Measurements from ENCODE around the gene SLC6A6.

SLC6A6 gene

DNA sequence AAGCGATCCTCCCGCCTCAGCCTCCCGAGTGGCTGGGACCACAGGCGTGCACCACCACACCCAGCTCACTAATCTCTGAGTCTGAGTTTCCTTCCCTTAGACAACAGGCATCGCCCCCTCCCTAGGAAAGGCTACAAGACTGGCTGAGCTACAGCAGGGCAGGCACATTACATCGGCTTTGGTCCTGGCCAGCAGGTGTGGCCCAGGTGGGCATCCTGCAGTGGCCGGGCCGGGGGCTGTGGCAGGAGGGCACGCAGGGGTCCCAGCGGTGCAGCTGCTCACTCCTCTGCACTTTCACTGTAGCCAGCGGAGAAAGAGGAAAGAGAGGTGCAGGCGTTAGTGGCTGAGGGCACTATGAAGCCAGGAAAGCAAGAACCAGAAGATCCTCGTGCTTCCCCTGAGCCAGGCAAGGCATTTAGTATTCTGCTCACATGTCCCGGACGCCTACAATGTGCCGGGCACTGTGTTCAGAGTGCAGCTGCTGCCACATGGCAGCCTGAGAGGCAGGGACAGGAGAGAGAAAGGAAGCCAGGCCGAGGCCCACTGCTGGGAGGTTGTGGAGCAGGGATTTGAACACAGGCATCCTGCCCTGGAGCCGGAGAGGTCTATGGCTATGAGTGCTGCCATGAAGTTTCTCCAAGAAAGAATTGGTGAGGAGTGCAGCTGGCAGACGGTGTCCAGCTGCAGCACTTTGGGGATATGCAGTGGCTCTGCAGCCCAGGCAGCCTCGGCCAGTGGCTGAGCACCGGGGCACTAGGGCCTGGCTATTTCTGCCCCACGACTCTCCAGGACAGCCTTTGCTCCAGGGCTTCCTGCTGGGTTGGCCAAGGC, 115.4 kb downstream of the SLC6A6 start:
- TF ChIP-seq POLR2AphosphoS5 (IDR thresholded peaks at IDR 0.05; ENCODE audit: low read depth, low read length) (no peak), POLR2A (IDR thresholded peaks at IDR 0.05; ENCODE audit: low read depth, low read length) (no peak), SPI1 (IDR thresholded peaks at IDR 0.05; ENCODE audit: low read depth, low read length) (no peak), POU2F2 (IDR thresholded peaks at IDR 0.05; ENCODE audit: low read depth, low read length) (no peak), PAX5 (IDR thresholded peaks at IDR 0.05; ENCODE audit: insufficient read depth, low read length, severe bottlenecking) (no peak), TAF1 (IDR thresholded peaks at IDR 0.05; ENCODE audit: low read depth, low read length) (no peak)
- no peak for DNase-seq (ENCODE audit: insufficient read length, low spot score)
- FAIRE-seq, result no peak

DNA sequence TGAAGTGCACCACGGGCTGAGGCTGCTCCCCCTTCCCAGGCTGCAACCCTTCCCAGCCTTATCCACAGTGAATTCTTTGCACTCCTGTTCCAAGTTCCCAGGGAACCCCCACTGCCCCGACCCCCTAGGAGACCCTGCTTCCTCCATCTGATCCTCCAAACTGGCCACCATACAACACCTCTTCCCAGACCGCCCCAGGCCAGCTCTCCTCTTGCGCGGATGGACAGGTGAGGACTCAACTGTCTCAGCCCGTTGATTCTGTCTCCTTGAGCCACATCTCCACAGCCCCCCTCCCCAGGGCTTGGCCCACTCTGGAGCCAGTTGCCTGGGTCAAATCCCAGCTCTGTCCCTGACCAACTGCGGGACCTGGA, 116.0 kb downstream of the SLC6A6 start:
- no peak for DNase-seq (ENCODE audit: insufficient read length, low spot score)
- TF ChIP-seq PAX5 (IDR thresholded peaks at IDR 0.05; ENCODE audit: insufficient read depth, low read length, severe bottlenecking), result no peak
- no peak for FAIRE-seq

DNA sequence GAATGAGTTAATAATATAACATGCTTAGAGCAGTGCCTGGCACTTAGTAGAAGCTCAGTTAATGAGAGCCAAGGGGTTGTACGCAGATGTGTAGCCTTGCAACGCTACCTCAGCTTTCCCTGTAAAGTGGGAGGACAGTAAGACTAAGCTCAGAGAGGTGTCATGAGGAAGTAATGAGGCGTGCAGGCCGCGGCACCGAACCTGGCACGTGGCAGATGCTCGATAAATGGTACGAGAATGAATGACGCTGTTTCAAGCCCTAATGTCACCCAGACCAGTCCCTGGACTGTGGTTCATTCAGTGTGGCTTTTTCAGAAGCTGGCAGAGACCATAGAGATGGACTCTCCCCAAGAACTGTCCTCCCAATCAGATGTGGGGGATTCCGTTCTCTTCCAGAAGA, 116.5 kb downstream of the SLC6A6 start:
- FAIRE-seq (no peak), DNase-seq (ENCODE audit: insufficient read length, low spot score) (no peak)
- TF ChIP-seq POLR2AphosphoS5 (IDR thresholded peaks at IDR 0.05; ENCODE audit: low read depth, low read length) (no peak), POLR2A (IDR thresholded peaks at IDR 0.05; ENCODE audit: low read depth, low read length) (no peak), POU2F2 (IDR thresholded peaks at IDR 0.05; ENCODE audit: low read depth, low read length) (no peak), PAX5 (IDR thresholded peaks at IDR 0.05; ENCODE audit: insufficient read depth, low read length, severe bottlenecking) (no peak), TAF1 (IDR thresholded peaks at IDR 0.05; ENCODE audit: low read depth, low read length) (no peak), SPI1 (IDR thresholded peaks at IDR 0.05; ENCODE audit: low read depth, low read length) (no peak)

DNA sequence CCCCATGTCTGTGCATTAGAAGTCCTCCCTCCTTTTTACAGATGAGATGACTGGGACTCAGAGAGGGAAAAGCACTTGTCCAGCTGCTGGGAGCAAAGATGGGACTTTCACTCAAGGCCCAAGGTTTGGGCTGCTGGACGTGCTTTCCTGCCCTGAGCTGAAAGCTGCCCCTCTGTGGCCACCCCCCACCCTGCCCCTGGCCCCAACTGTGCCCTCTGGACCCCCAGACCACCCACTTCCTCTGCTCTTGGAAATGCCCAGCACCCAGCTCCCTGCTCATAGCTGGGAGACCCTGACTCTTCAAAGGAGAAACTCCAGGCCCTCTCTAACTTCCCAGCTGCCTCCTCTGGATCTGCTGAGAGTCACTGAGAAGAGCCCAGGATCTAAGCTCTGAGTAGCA, 117.0 kb downstream of the SLC6A6 start:
- no peak for TF ChIP-seq SPI1 (IDR thresholded peaks at IDR 0.05; ENCODE audit: low read depth, low read length)
- no peak for TF ChIP-seq POLR2A (IDR thresholded peaks at IDR 0.05; ENCODE audit: low read depth, low read length)
- TF ChIP-seq TAF1 (IDR thresholded peaks at IDR 0.05; ENCODE audit: low read depth, low read length), result no peak
- TF ChIP-seq PAX5 (IDR thresholded peaks at IDR 0.05; ENCODE audit: insufficient read depth, low read length, severe bottlenecking), result no peak
- TF ChIP-seq POLR2AphosphoS5 (IDR thresholded peaks at IDR 0.05; ENCODE audit: low read depth, low read length), result no peak
- TF ChIP-seq POU2F2 (IDR thresholded peaks at IDR 0.05; ENCODE audit: low read depth, low read length), result no peak
- no peak for FAIRE-seq

DNA sequence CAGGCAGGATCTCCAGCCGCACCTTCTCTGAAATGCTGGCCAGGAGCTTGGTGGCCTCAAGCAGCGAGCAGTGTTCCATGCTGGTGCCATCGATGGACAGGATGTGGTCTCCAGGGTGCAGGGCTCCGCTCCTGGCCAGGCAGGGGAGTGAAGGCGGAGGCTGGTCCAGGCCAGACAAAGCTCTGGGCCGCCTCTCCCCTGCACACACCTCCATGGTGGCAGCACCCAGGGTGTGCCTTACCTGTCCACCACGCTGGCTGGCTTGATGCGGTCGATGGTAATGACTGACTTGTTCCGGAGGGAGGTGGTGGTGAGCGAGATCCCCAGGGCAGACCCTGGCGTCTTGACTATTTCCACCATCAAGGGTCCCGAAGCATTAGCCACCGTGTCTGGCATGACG, 117.7 kb downstream of the SLC6A6 start:
- DNase-seq (ENCODE audit: insufficient read length, low spot score) (no peak), FAIRE-seq (no peak)
- no peak for TF ChIP-seq POLR2AphosphoS5 (IDR thresholded peaks at IDR 0.05; ENCODE audit: low read depth, low read length)
- no peak for TF ChIP-seq SPI1 (IDR thresholded peaks at IDR 0.05; ENCODE audit: low read depth, low read length)
- no peak for TF ChIP-seq POU2F2 (IDR thresholded peaks at IDR 0.05; ENCODE audit: low read depth, low read length)
- no peak for TF ChIP-seq PAX5 (IDR thresholded peaks at IDR 0.05; ENCODE audit: insufficient read depth, low read length, severe bottlenecking)
- no peak for TF ChIP-seq TAF1 (IDR thresholded peaks at IDR 0.05; ENCODE audit: low read depth, low read length)
- TF ChIP-seq POLR2A (IDR thresholded peaks at IDR 0.05; ENCODE audit: low read depth, low read length), result no peak

More for the DNA sequence above, 117.0 kb downstream of the SLC6A6 start:
- DNase-seq (ENCODE audit: insufficient read length, low spot score), result no peak

DNA sequence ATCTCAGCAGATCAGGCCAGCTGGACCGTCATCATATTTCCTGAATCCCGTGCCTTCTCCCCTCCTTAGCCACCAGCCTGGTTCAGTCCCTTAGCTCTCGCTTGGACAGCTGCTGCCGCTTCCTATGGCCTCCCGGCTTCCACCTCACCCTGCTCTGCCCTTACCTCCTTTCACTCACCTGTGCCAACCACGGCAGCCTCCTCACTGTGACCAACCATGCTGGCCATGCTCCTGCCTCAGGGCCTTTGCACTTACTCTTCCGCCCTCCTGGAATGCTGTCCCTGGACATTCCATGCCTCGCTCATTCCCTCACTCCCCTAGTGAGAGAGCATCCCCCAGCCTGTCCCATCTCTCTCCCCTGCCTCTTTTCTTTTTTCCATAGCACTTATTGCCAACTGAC, 118.6 kb downstream of the SLC6A6 start:
- TF ChIP-seq POLR2AphosphoS5 (IDR thresholded peaks at IDR 0.05; ENCODE audit: low read depth, low read length) (no peak), POU2F2 (IDR thresholded peaks at IDR 0.05; ENCODE audit: low read depth, low read length) (no peak), POLR2A (IDR thresholded peaks at IDR 0.05; ENCODE audit: low read depth, low read length) (no peak), SPI1 (IDR thresholded peaks at IDR 0.05; ENCODE audit: low read depth, low read length) (no peak), PAX5 (IDR thresholded peaks at IDR 0.05; ENCODE audit: insufficient read depth, low read length, severe bottlenecking) (no peak), TAF1 (IDR thresholded peaks at IDR 0.05; ENCODE audit: low read depth, low read length) (no peak)
- FAIRE-seq (no peak), DNase-seq (ENCODE audit: insufficient read length, low spot score) (no peak)

DNA sequence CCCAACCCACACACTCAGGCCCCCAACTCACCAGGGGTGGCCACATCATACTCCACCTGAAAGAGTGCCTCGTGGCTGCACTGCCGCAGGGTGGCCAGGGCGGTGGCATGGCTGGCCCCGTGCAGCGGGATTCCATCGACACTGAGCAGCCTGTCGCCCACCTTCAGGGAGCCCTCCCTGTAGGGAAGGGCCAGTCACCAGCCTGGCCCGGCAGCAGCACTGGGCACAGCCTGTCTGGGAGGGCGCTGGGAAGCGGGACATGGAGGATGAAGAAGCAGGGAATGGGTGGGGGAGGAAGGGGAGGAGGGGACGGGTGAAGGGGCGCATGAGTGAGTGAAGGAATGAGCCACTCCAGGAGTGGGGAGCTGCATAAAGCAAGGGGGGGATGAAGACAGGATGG, 119.2 kb downstream of the SLC6A6 start:
- TF ChIP-seq POU2F2 (IDR thresholded peaks at IDR 0.05; ENCODE audit: low read depth, low read length) (no peak), POLR2AphosphoS5 (IDR thresholded peaks at IDR 0.05; ENCODE audit: low read depth, low read length) (no peak), POLR2A (IDR thresholded peaks at IDR 0.05; ENCODE audit: low read depth, low read length) (no peak)
- FAIRE-seq (no peak), DNase-seq (ENCODE audit: insufficient read length, low spot score) (no peak)

DNA sequence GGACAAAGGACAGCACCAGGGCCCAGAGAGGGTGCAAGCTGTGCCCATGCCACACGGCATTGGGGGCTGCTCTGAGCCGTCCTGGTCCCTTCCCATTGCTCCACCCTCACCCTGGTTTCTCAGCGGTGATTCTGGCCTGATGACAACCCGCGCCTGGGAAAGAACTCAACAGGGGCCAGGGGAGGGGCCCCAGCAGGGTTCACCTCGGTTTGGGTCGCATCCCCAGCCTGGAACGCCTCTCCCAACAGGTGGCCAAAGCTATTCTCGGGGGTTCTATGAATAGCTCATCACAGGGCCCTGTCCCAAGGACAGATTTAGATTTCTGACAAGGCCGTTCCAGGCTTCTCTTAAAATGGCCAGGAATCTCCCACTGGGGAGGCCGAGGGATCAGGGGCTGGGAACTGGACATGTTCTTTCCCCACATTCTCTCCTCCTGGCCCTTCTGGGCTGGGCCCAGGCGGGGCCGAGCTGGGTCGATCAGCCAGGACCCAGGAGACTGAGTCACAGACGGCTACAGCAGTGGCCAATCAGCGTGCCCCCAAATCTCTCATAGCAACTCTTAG, 119.8 kb downstream of the SLC6A6 start:
- DNase-seq (ENCODE audit: insufficient read length, low spot score), result no peak
- TF ChIP-seq POLR2AphosphoS5 (IDR thresholded peaks at IDR 0.05; ENCODE audit: low read depth, low read length) (no peak), TAF1 (IDR thresholded peaks at IDR 0.05; ENCODE audit: low read depth, low read length) (no peak), SPI1 (IDR thresholded peaks at IDR 0.05; ENCODE audit: low read depth, low read length) (no peak), PAX5 (IDR thresholded peaks at IDR 0.05; ENCODE audit: insufficient read depth, low read length, severe bottlenecking) (no peak), POLR2A (IDR thresholded peaks at IDR 0.05; ENCODE audit: low read depth, low read length) (no peak), POU2F2 (IDR thresholded peaks at IDR 0.05; ENCODE audit: low read depth, low read length) (no peak)
- no peak for FAIRE-seq

DNA sequence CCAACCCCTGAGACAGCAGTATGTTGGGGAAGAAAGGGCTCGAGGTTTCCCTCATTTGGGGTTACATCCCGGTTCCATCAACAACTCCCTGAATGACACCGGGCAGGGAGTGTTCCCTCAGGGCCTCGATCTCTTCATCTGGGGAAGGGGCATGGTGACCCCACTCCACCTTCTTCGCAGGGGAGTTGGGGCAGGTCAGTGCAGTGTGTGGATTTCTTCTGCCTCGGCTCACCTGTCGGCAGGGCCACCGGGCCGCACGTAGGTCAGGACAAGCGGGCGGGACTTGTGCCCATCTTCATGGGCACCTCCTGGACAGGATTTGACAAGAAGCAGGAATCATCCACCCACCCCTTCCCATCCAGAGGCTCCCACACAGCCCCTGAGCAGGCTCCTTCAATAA, 120.4 kb downstream of the SLC6A6 start:
- no peak for TF ChIP-seq PAX5 (IDR thresholded peaks at IDR 0.05; ENCODE audit: insufficient read depth, low read length, severe bottlenecking)
- no peak for TF ChIP-seq POU2F2 (IDR thresholded peaks at IDR 0.05; ENCODE audit: low read depth, low read length)
- no peak for TF ChIP-seq TAF1 (IDR thresholded peaks at IDR 0.05; ENCODE audit: low read depth, low read length)
- no peak for TF ChIP-seq POLR2A (IDR thresholded peaks at IDR 0.05; ENCODE audit: low read depth, low read length)
- TF ChIP-seq POLR2AphosphoS5 (IDR thresholded peaks at IDR 0.05; ENCODE audit: low read depth, low read length), result no peak
- TF ChIP-seq SPI1 (IDR thresholded peaks at IDR 0.05; ENCODE audit: low read depth, low read length), result no peak
- no peak for FAIRE-seq
- no peak for DNase-seq (ENCODE audit: insufficient read length, low spot score)

DNA sequence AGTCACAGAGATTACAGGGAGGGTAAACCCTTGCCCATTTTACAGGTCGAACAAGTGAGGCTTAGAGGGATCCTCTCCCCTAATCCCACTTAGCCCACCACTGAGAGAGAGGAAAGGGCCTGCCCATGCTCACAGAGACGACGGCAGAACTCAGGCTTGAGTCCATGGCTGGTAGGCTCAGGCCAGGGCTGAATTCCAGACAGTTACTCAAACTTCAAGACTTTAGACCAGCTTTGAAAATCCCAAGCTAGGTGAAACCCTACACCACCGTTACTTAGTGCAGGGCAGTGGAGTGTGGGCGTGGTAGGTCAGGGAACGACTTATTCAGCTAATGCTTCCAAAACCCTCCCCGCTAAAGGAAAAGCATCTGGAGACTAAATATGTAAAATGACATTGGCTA, 121.4 kb downstream of the SLC6A6 start:
- DNase-seq (ENCODE audit: insufficient read length, low spot score) (no peak), FAIRE-seq (no peak)
- TF ChIP-seq PAX5 (IDR thresholded peaks at IDR 0.05; ENCODE audit: insufficient read depth, low read length, severe bottlenecking) (no peak), POLR2AphosphoS5 (IDR thresholded peaks at IDR 0.05; ENCODE audit: low read depth, low read length) (no peak), POU2F2 (IDR thresholded peaks at IDR 0.05; ENCODE audit: low read depth, low read length) (no peak)
